Measurements from ENCODE around the gene PI4KA. TPM values are rescaled to one million over a fixed set of nuclear protein-coding genes. Genes with fewer than 3 reads are reported as not detected.

The PI4KA gene
- total RNA-seq, 5 donors from 2014 or later (not counting 1 experiment from before 2014, with no cell fraction given) = 135 to 187 (median 143) TPM

DNA sequence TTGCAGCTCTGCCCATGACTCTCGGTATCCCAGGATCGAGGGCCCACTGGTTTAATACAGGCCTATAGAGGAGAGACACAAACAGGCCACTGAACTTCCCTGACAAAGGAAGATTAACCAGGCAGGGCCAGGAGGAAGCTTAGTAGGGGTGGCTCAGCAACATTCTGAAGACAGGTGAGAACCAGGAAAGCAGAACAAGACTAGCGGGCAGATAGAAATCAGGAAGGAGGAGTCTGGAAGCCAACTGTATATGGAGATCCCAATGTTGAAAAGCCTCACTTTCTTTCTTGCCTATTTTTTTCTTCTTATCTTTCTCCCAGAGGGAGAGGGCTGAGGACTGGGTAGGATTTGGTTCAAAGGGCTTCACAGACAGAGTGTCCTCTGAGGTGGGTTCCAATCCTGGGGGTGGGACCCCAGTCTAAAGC, 5.4 kb downstream of the PI4KA start:
- ChIA-PET CTCF (interaction anchor here in 1 of 2 donors (0.6 kb wide), 1 partner anchor 11 kb away, joined by 3 read pairs; no protein-coding TSS in a partner anchor), POLR2A (no interaction called here)
- Histone ChIP-seq H3K27ac (ENCODE audit: low read length) (no peak overlapping the region), H3K36me3 (ENCODE audit: control insufficient read depth in 2 of 2, extremely low read depth in 1 of 2, insufficient read depth in 1 of 2, low read length in 1 of 2) (no peaks in the 10 kb centered on the region), H3K9me3 (no peaks in the 10 kb centered on the region), H3K4me1 (ENCODE audit: control insufficient read depth in 1 of 2, extremely low read depth in 1 of 2, insufficient read depth in 2 of 2, low read length in 2 of 2) (peaks cover 18 to 37% of the 10 kb centered on the region in 2 experiments), H3K4me3 (ENCODE audit: control insufficient read depth in 1 of 2, extremely low read depth in 1 of 2, low read length in 1 of 2) (no peak overlapping the region), H3K27me3 (replicated peaks in 1 of 2; ENCODE audit: control insufficient read depth in 2 of 2, extremely low read depth in 1 of 2, insufficient read depth in 2 of 2, low read length in 1 of 2) (no peaks in the 10 kb centered on the region)
- Mint-ChIP-seq H3K4me1 (peaks cover 60 to 73% (median 62%) of the 10 kb centered on the region in 3 donors), H3K36me3 (no peaks in the 10 kb centered on the region), H3K27ac (no peak overlapping the region), H3K27me3 (no peaks in the 10 kb centered on the region), H3K4me3 (no peak overlapping the region), H3K9me3 (no peaks in the 10 kb centered on the region)
- DNase-seq = no peak
- WGBS (ENCODE audit: insufficient coverage) = 85% methylated on average over 2 of the region's 3 CpGs
- ATAC-seq (replicated peaks in 1 of 4) = no peak

DNA sequence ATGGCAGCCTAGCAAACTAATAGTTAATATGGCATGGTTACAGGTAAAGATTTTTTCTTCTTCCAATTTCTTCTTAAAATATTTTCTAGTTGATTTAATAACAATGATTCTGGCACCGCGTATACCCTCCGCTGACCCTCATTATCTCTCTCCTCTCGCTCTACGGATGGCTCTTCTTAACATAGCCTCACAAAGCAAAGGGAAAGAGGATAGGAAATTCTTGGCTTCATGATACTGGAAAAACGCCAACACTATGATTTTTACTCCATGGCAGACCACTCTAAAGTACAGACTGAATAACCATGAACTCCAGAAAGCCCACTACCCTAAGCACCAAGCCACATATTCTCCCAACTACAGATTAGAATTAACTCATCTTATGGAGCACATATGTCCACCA, 6.1 kb downstream of the PI4KA start:
- ChIA-PET CTCF (no interaction called here), POLR2A (no interaction called here)
- Mint-ChIP-seq H3K36me3 (no peaks in the 10 kb centered on the region), H3K4me3 (no peak overlapping the region), H3K27me3 (no peaks in the 10 kb centered on the region), H3K4me1 (peaks cover 61 to 73% (median 62%) of the 10 kb centered on the region in 3 donors), H3K27ac (no peak overlapping the region), H3K9me3 (no peaks in the 10 kb centered on the region)
- ATAC-seq (replicated peaks in 1 of 4) (no peak), DNase-seq (no peak)
- Histone ChIP-seq H3K36me3 (ENCODE audit: control insufficient read depth in 2 of 2, extremely low read depth in 1 of 2, insufficient read depth in 1 of 2, low read length in 1 of 2) (no peaks in the 10 kb centered on the region), H3K4me1 (ENCODE audit: control insufficient read depth in 1 of 2, extremely low read depth in 1 of 2, insufficient read depth in 2 of 2, low read length in 2 of 2) (peaks cover 13 to 31% of the 10 kb centered on the region in 2 experiments), H3K27ac (ENCODE audit: low read length) (no peak overlapping the region), H3K27me3 (replicated peaks in 1 of 2; ENCODE audit: control insufficient read depth in 2 of 2, extremely low read depth in 1 of 2, insufficient read depth in 2 of 2, low read length in 1 of 2) (no peaks in the 10 kb centered on the region), H3K9me3 (no peaks in the 10 kb centered on the region), H3K4me3 (ENCODE audit: control insufficient read depth in 1 of 2, extremely low read depth in 1 of 2, low read length in 1 of 2) (no peak overlapping the region)
- WGBS (ENCODE audit: insufficient coverage) = no CpG with 5 or more reads among the region's 6 CpGs

DNA sequence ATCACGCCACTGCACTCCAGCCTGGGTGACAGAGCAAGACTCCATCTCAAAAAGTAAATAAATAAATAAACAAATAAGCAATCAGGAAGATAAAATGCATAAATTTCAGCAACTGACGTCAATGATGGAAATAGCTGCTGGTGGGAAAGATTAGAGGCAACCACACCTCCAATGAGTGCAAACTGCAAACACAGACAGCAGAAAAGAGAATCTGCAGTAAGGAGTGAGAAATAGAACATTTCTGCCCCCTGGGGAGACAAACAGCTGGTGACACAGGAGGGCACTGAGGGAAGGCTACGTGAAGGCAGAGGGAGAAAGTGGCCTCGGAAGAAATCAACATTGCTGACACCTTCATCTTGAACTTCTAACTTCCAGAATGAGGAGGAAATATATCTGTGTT, 6.5 kb downstream of the PI4KA start:
- Histone ChIP-seq H3K4me1 (ENCODE audit: control insufficient read depth in 1 of 2, extremely low read depth in 1 of 2, insufficient read depth in 2 of 2, low read length in 2 of 2) (peaks cover 8 to 27% of the 10 kb centered on the region in 2 experiments), H3K9me3 (no peaks in the 10 kb centered on the region), H3K27me3 (replicated peaks in 1 of 2; ENCODE audit: control insufficient read depth in 2 of 2, extremely low read depth in 1 of 2, insufficient read depth in 2 of 2, low read length in 1 of 2) (no peaks in the 10 kb centered on the region), H3K4me3 (ENCODE audit: control insufficient read depth in 1 of 2, extremely low read depth in 1 of 2, low read length in 1 of 2) (no peak overlapping the region), H3K36me3 (ENCODE audit: control insufficient read depth in 2 of 2, extremely low read depth in 1 of 2, insufficient read depth in 1 of 2, low read length in 1 of 2) (no peaks in the 10 kb centered on the region), H3K27ac (ENCODE audit: low read length) (no peak overlapping the region)
- ATAC-seq (replicated peaks in 1 of 4) (no peak), DNase-seq (no peak)
- CTCF ChIA-PET = no interaction called here
- H3K27ac Mint-ChIP-seq = no peak overlapping the region
- no peaks in the 10 kb centered on the region for H3K36me3 Mint-ChIP-seq
- H3K9me3 Mint-ChIP-seq = no peaks in the 10 kb centered on the region
- POLR2A ChIA-PET = no interaction called here
- no CpG with 5 or more reads among the region's 4 CpGs for WGBS (ENCODE audit: insufficient coverage)
- H3K4me3 Mint-ChIP-seq = no peak overlapping the region
- H3K4me1 Mint-ChIP-seq = peaks cover 58 to 72% (median 59%) of the 10 kb centered on the region in 3 donors
- H3K27me3 Mint-ChIP-seq = no peaks in the 10 kb centered on the region

DNA sequence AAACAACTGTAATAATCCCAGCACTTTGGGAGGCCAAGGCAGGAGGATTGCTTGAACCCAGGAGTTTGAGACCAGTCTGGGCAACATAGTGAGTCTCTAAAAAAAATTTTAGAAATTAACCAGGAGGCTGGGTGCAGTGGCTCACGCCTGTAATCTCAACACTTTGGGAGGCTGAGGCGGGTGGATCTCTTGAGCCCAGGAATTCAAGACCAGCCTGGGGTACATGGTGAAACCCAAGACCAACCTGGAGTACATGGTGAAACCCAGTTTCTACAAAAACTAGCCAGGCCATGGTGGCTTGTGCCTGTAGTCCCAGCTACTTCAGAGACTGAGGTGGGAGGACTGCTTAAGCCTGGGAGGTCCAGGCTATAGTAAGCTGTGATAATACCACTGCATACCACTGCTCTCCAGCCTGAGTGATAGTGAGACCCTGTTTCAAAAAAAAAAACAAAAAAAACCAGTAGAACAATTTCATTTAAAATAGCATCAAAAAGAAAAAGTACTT, 11.2 kb downstream of the PI4KA start:
- CTCF ChIA-PET = no interaction called here
- POLR2A ChIA-PET = interaction anchor here in 1 of 2 donors (0.7 kb wide), 1 partner anchor 759 kb away, joined by 7 read pairs; no protein-coding TSS in a partner anchor
- 92% methylated on average over 2 of the region's 2 CpGs for WGBS (ENCODE audit: insufficient coverage)

DNA sequence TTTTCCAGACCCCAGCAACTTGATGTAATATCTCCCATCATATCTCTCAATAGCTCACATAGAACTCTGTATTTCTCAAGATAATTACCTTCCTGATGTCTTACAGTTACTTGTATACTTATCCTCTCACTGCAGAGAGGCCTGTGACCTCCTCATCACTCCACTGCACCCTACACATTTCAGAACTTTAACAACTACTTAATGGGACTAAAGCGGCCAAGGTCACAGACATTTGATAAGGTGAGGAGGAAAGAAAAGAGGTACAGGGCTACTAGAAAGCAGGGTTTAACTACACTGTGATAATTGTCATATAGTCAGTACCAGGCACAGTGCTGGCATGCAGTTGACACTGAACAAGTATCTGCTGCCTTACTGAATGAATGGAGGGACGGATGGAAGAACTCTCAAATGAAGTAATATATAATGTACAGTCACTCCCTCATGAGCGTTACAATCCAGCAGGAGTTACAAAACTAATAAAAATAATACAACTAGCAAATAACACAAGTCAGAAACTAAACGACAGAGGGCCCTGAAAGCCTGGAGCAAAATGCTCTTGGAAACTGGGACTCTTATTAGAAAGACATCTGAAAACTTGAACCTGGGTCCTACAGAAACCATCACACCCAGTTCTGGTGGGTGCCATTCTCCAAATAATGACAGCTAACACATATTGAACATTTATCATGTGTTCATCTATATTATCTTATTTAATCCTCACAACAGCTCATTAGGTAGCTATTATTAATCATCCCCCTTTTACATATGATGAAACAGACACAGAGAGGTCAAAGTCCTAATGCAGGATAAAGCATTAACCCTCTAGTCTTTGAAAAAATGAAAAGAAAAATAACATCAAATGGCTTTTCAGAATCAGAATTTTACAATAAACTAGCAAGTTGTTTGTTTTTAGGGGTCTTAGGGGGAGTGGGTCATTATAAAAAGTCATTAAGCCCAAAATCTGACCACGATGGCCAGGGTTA, 14.3 kb downstream of the PI4KA start:
- no peak overlapping the region for H3K27ac Mint-ChIP-seq
- peaks cover 66 to 76% (median 71%) of the 10 kb centered on the region in 3 donors for H3K4me1 Mint-ChIP-seq
- Histone ChIP-seq H3K27ac (ENCODE audit: low read length) (no peak overlapping the region), H3K9me3 (no peaks in the 10 kb centered on the region), H3K27me3 (replicated peaks in 1 of 2; ENCODE audit: control insufficient read depth in 2 of 2, extremely low read depth in 1 of 2, insufficient read depth in 2 of 2, low read length in 1 of 2) (no peaks in the 10 kb centered on the region), H3K4me1 (ENCODE audit: control insufficient read depth in 1 of 2, extremely low read depth in 1 of 2, insufficient read depth in 2 of 2, low read length in 2 of 2) (peaks cover 3 to 13% of the 10 kb centered on the region in 2 experiments), H3K36me3 (ENCODE audit: control insufficient read depth in 2 of 2, extremely low read depth in 1 of 2, insufficient read depth in 1 of 2, low read length in 1 of 2) (no peaks in the 10 kb centered on the region), H3K4me3 (ENCODE audit: control insufficient read depth in 1 of 2, extremely low read depth in 1 of 2, low read length in 1 of 2) (no peak overlapping the region)
- no peaks in the 10 kb centered on the region for H3K36me3 Mint-ChIP-seq
- H3K9me3 Mint-ChIP-seq = no peaks in the 10 kb centered on the region
- no peaks in the 10 kb centered on the region for H3K27me3 Mint-ChIP-seq
- POLR2A ChIA-PET = no interaction called here
- DNase-seq (no peak), ATAC-seq (replicated peaks in 1 of 4) (no peak)
- WGBS (ENCODE audit: insufficient coverage) = 100% methylated on average over 2 of the region's 5 CpGs
- H3K4me3 Mint-ChIP-seq = no peak overlapping the region
- CTCF ChIA-PET = no interaction called here

More for the DNA sequence above, 11.2 kb downstream of the PI4KA start:
- no peaks in the 10 kb centered on the region for H3K27me3 Mint-ChIP-seq
- Histone ChIP-seq H3K4me3 (ENCODE audit: control insufficient read depth in 1 of 2, extremely low read depth in 1 of 2, low read length in 1 of 2) (no peak overlapping the region), H3K27me3 (replicated peaks in 1 of 2; ENCODE audit: control insufficient read depth in 2 of 2, extremely low read depth in 1 of 2, insufficient read depth in 2 of 2, low read length in 1 of 2) (no peaks in the 10 kb centered on the region), H3K27ac (ENCODE audit: low read length) (no peak overlapping the region), H3K4me1 (ENCODE audit: control insufficient read depth in 1 of 2, extremely low read depth in 1 of 2, insufficient read depth in 2 of 2, low read length in 2 of 2) (peaks cover 2 to 8% of the 10 kb centered on the region in 2 experiments), H3K36me3 (ENCODE audit: control insufficient read depth in 2 of 2, extremely low read depth in 1 of 2, insufficient read depth in 1 of 2, low read length in 1 of 2) (no peaks in the 10 kb centered on the region), H3K9me3 (no peaks in the 10 kb centered on the region)
- ATAC-seq (replicated peaks in 1 of 4) (no peak), DNase-seq (no peak)
- no peaks in the 10 kb centered on the region for H3K9me3 Mint-ChIP-seq
- H3K4me3 Mint-ChIP-seq = no peak overlapping the region
- H3K4me1 Mint-ChIP-seq = peaks cover 48 to 66% (median 53%) of the 10 kb centered on the region in 3 donors
- no peaks in the 10 kb centered on the region for H3K36me3 Mint-ChIP-seq
- no peak overlapping the region for H3K27ac Mint-ChIP-seq

DNA sequence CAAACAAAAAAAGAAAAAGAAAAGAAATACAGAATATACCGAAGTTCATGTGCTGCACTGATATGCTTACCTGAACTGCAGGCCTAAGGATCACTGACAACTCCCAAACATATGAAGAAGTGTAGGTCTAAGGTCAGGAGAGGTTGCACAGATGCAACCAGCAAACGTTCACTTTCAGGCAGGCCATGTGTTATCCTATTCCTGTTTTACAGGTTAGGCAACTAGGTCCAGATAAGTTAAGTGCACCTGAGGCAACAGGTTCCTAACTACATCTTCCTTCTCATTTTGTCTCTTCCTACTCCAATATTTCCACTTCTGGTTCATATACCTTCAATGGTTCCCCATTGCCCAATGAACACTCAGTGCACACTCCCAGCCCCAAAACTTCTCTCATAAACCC, 15.1 kb downstream of the PI4KA start:
- peaks cover 3 to 13% of the 10 kb centered on the region in 2 experiments for H3K4me1 ChIP-seq (ENCODE audit: control insufficient read depth in 1 of 2, extremely low read depth in 1 of 2, insufficient read depth in 2 of 2, low read length in 2 of 2)
- ATAC-seq (replicated peaks in 1 of 4) (no peak), DNase-seq (no peak)
- Mint-ChIP-seq H3K36me3 (peaks cover under 1% of the 10 kb centered on the region), H3K27me3 (no peaks in the 10 kb centered on the region), H3K27ac (no peak overlapping the region), H3K9me3 (no peaks in the 10 kb centered on the region), H3K4me3 (no peak overlapping the region), H3K4me1 (peaks cover 66 to 76% (median 72%) of the 10 kb centered on the region in 3 donors)
- no peaks in the 10 kb centered on the region for H3K9me3 ChIP-seq
- no peak overlapping the region for H3K27ac ChIP-seq (ENCODE audit: low read length)
- ChIA-PET CTCF (no interaction called here), POLR2A (no interaction called here)
- H3K4me3 ChIP-seq (ENCODE audit: control insufficient read depth in 1 of 2, extremely low read depth in 1 of 2, low read length in 1 of 2) = no peak overlapping the region
- WGBS (ENCODE audit: insufficient coverage) = 63% methylated on average over 1 of the region's 2 CpGs
- H3K36me3 ChIP-seq (ENCODE audit: control insufficient read depth in 2 of 2, extremely low read depth in 1 of 2, insufficient read depth in 1 of 2, low read length in 1 of 2) = peaks cover 0 to 2% of the 10 kb centered on the region in 2 donors
- H3K27me3 ChIP-seq (replicated peaks in 1 of 2; ENCODE audit: control insufficient read depth in 2 of 2, extremely low read depth in 1 of 2, insufficient read depth in 2 of 2, low read length in 1 of 2) = no peaks in the 10 kb centered on the region
